Ishikawa (cell line): ENCODE measurements around the gene ATAD2B.

ENCODE experiments used
- CEBPB ChIP-seq: IDR thresholded peaks from 2 replicates; pipeline ENCODE4 v1.6.1; 2012
- CREB1 ChIP-seq: IDR thresholded peaks from 2 replicates; pipeline ENCODE4 v1.6.1; 2012; ENCODE audit warnings: low read depth
- EGR1 ChIP-seq: IDR thresholded peaks from 2 replicates; pipeline ENCODE4 v1.6.1; 2012
- EP300 ChIP-seq: IDR thresholded peaks from 2 replicates; pipeline ENCODE4 v1.6.1; 2012; ENCODE audit warnings: borderline replicate concordance
- FOXM1 ChIP-seq: IDR thresholded peaks from 2 replicates; pipeline ENCODE4 v1.6.1; 2012; ENCODE audit warnings: low read depth, borderline replicate concordance
- NFIC ChIP-seq: IDR thresholded peaks from 2 replicates; pipeline ENCODE4 v1.6.1; 2012
- RAD21 ChIP-seq: IDR thresholded peaks from 2 replicates; pipeline ENCODE4 v1.6.1; 2012; ENCODE audit warnings: low read depth
- TAF1 ChIP-seq: IDR thresholded peaks from 2 replicates; pipeline ENCODE4 v1.6.1; 2012; ENCODE audit warnings: low read depth, mild to moderate bottlenecking
- TCF12 ChIP-seq: IDR thresholded peaks from 2 replicates; pipeline ENCODE4 v1.6.1; 2012; ENCODE audit warnings: low read depth
- TEAD4 ChIP-seq: IDR thresholded peaks from 2 replicates; pipeline ENCODE4 v1.6.1; 2012
- YY1 ChIP-seq: IDR thresholded peaks from 2 replicates; pipeline ENCODE4 v1.6.1; 2012; ENCODE audit warnings: low read depth
- ZBTB7A ChIP-seq: IDR thresholded peaks from 2 replicates; pipeline ENCODE4 v1.6.1; 2012; ENCODE audit warnings: low read depth
- TF ChIP-seq, protein P1 (sequence below): IDR thresholded peaks from 2 replicates; pipeline ENCODE4 v1.6.1; 2012; ENCODE audit warnings: low read depth, mild to moderate bottlenecking
- TF ChIP-seq, protein P2 (sequence below): IDR thresholded peaks from 2 replicates; pipeline ENCODE4 v1.6.1; 2012
- TF ChIP-seq, protein P3 (sequence below): IDR thresholded peaks from 2 replicates; pipeline ENCODE4 v1.6.1; 2012

ATAD2B gene

DNA sequence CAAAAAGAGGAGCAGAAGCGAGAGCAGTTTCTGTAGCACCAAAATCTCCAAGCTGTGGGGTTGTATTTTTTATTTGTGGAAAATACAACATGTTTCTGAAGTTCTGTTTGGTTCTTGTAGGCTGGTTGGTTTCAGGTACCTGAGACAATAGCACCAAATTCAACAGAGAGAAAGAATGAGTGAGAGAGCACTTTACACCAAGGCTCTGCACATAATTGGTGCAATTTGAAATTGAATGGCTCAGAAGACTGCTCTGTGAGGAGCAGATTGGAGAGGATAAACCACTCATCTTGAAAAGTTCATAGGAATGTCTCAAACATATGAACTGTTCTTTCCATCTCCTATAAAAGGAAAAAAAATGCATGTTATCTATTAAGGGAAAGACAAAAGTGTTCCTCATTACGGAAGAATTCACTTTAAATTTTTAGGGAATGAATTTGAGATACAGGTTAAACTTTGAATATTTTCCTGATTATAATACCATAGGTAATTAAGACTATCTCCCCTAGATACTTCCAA lies 175.1 kb downstream of the ATAD2B start:
- no peak for TF ChIP-seq EP300
- TF ChIP-seq TAF1: no peak
- TF ChIP-seq ZBTB7A: no peak
- no peak for TF ChIP-seq RAD21
- TF ChIP-seq CEBPB: no peak
- TF ChIP-seq TCF12: no peak
- TF ChIP-seq, protein P1, sequence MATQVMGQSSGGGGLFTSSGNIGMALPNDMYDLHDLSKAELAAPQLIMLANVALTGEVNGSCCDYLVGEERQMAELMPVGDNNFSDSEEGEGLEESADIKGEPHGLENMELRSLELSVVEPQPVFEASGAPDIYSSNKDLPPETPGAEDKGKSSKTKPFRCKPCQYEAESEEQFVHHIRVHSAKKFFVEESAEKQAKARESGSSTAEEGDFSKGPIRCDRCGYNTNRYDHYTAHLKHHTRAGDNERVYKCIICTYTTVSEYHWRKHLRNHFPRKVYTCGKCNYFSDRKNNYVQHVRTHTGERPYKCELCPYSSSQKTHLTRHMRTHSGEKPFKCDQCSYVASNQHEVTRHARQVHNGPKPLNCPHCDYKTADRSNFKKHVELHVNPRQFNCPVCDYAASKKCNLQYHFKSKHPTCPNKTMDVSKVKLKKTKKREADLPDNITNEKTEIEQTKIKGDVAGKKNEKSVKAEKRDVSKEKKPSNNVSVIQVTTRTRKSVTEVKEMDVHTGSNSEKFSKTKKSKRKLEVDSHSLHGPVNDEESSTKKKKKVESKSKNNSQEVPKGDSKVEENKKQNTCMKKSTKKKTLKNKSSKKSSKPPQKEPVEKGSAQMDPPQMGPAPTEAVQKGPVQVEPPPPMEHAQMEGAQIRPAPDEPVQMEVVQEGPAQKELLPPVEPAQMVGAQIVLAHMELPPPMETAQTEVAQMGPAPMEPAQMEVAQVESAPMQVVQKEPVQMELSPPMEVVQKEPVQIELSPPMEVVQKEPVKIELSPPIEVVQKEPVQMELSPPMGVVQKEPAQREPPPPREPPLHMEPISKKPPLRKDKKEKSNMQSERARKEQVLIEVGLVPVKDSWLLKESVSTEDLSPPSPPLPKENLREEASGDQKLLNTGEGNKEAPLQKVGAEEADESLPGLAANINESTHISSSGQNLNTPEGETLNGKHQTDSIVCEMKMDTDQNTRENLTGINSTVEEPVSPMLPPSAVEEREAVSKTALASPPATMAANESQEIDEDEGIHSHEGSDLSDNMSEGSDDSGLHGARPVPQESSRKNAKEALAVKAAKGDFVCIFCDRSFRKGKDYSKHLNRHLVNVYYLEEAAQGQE: no peak

DNA sequence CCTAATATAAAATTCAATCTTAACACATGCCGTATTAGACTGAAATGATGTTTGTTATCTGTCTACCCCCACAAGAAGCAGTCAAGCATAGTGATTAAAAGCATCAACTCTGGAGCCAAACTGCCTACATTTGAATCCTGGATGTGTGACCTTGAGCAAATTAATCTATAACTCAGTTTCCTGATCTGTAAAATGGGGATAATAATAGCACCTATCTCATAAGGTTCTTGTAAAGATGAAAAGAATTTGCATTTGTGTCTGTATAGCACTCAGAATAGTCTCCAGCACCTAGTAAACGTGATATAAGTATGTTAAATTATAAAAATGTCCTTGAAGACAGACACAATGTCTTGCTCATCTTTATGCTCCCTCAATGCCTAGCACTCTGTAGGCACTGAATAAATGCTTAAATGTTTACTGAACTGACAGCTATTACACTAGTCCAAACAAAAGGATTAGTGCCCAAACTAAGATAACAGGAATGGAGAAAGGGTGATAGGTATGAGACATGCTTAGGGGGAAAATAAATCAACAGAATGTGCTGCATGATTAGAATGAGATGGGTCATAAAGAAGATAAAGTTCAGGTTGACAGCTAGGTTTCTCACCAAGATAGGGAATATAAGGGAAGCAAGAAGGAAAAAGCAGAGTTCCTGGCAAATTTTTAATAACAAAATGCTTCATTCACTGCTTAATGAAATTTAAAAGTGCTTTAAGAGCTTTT lies 180.6 kb downstream of the ATAD2B start:
- TF ChIP-seq, protein P2, sequence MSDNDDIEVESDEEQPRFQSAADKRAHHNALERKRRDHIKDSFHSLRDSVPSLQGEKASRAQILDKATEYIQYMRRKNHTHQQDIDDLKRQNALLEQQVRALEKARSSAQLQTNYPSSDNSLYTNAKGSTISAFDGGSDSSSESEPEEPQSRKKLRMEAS: no peak
- TF ChIP-seq FOXM1: no peak
- TF ChIP-seq, protein P1: no peak

DNA sequence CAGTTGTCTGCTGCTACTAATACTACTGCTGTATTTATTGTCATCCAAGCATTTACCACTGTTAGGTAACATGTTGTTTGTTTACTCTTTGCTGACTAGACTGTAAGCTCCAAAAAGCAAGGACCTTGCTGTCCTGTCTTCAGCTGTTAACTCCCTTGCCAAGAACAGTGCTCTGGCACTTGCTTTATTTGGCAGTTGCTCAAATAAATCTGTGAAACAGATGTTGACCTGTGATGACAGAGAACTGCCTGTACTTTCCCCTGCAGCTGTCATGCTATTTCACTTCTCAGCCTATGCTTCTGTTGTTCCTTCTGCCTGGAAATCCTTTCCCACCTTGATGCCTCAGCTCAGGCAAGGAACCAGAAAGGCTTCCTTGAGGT lies 181.2 kb downstream of the ATAD2B start:
- TF ChIP-seq TEAD4 (no peak), FOXM1 (no peak), ZBTB7A (no peak)

DNA sequence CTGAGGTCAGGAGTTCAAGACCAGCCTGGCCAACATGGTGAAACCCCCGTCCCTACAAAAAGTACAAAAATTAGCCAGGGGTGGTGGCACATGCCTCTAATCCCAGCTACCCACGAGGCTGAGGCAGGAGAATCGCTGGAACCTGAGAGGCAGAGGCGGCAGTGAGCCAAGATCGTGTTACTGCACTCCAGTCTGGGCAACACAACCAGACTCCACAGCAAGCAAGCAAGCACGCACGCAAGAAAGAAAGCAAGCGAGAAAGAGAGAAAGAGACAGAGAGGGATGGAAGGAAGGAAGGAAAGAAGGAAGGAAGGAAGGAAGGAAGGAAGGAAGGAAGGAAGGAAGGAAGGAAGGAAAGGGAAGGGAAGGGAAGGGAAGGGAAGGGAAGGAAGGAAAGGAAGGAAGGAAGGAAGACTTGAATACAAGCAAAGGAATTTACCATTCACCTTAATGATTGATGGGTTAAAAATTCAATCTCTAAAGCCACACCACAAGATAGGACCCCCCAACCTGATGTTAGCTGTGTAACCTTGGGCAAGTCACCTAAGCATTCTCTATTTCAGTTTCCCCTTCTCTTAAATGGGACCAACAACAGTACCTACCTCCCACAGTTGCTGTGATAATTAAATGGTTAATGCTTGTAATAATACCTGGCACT lies 181.7 kb downstream of the ATAD2B start:
- TF ChIP-seq CREB1: no peak
- TF ChIP-seq CEBPB: no peak
- no peak for TF ChIP-seq EGR1

DNA sequence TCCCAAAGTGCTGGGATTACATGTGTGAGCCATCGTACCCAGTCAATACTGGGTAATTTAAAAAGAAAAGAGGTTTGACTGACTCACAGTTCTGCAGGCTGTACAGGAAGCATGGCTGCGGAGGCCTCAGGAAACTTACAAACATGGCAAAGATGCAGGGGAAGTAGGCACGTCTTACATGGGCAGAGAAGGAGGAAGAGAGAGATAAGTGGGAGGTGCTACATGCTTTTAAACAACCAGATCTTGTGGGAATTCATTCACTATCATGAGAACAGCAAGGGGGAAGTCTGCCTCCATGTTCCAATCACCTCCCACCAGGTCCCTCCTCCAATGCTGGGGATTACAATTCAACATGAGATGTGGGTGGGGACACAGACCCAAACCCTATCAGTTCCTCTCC lies 192.5 kb downstream of the ATAD2B start:
- TF ChIP-seq NFIC (no peak), TEAD4 (no peak), EGR1 (no peak), FOXM1 (no peak), CEBPB (no peak), CREB1 (no peak), RAD21 (no peak), TCF12 (no peak), ZBTB7A (no peak), EP300 (no peak), TAF1 (no peak), YY1 (no peak)
- TF ChIP-seq, protein P3, sequence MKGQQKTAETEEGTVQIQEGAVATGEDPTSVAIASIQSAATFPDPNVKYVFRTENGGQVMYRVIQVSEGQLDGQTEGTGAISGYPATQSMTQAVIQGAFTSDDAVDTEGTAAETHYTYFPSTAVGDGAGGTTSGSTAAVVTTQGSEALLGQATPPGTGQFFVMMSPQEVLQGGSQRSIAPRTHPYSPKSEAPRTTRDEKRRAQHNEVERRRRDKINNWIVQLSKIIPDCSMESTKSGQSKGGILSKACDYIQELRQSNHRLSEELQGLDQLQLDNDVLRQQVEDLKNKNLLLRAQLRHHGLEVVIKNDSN: no peak
- TF ChIP-seq, protein P1: no peak
- TF ChIP-seq, protein P2: no peak
